ENCODE measurements around the gene KREMEN1.

DNA sequence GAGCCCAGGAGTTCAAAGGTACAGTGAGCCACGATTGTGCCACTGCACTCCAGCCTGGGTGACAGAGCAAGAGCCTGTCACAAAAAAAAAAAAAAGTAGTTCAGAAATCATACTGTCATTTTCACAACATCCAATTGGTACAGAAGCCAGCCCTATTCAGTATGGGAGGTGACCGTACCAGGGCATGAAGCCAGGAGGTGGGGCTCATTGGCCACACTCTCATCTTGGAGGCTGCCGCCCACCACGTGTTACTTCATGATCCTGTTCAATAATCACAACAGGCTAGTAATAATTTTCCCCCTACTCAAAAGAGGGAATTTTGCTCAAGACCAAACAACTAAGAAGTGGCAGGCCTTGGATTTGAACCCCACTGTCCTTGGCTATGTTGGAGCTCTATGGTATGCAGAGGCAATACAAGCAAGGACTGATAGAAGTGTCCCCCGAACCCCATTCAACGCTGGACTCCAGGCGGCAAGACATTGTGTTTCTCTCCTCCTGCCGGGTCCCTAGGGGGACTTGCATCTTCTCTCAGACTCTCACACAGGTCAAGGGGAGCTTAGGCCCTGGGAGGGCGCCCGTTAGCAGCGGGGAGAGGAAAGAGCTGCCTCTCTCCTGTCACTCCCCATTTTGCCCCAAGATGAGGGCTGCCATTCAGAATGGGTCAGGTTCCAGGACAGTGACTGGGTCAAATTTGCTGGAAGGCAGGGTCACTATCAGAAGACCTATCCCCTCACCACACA, 92.7 kb downstream of the KREMEN1 start:
- no peak for TF ChIP-seq SPI1 (IDR thresholded peaks at IDR 0.05; ENCODE audit: borderline replicate concordance, low read depth)
- TF ChIP-seq, protein P1, sequence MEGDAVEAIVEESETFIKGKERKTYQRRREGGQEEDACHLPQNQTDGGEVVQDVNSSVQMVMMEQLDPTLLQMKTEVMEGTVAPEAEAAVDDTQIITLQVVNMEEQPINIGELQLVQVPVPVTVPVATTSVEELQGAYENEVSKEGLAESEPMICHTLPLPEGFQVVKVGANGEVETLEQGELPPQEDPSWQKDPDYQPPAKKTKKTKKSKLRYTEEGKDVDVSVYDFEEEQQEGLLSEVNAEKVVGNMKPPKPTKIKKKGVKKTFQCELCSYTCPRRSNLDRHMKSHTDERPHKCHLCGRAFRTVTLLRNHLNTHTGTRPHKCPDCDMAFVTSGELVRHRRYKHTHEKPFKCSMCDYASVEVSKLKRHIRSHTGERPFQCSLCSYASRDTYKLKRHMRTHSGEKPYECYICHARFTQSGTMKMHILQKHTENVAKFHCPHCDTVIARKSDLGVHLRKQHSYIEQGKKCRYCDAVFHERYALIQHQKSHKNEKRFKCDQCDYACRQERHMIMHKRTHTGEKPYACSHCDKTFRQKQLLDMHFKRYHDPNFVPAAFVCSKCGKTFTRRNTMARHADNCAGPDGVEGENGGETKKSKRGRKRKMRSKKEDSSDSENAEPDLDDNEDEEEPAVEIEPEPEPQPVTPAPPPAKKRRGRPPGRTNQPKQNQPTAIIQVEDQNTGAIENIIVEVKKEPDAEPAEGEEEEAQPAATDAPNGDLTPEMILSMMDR (IDR thresholded peaks at IDR 0.05; ENCODE audit: insufficient read depth, low read length), result no peak
- no peak for TF ChIP-seq POLR2AphosphoS5 (IDR thresholded peaks at IDR 0.05; ENCODE audit: low read depth)

Data from HL-60 (cell line).